K562 (cell line): ENCODE data around the gene ZNF839. TPM values are rescaled to one million over a fixed set of nuclear protein-coding genes. Genes with fewer than 3 reads are reported as not detected.

ENCODE experiments used
- ATAC-seq: fragments of 200-7000 bp; cut with Tn5 transposase; 3 replicates; pipeline ENCODE4 v1.9.1; 2020; ENCODE audit warnings: moderate library complexity
- BruUV-seq: library from RNA; stranded (reverse); fragments of 400-500 nt; replicated peaks from 2 replicates; lab custom pipeline; 2021; lab: Mats Ljungman, UMichigan
- CTCF ChIA-PET: fragments of 300-600 bp; formaldehyde crosslinking; extraction: SDS; loops from one replicate; lab custom pipeline; 2021; ENCODE audit warnings: low intra/inter-chr PET ratio; lab: Yijun Ruan, JAX
- POLR2A ChIA-PET: fragments of 300-600, 350-650 bp; sonication (Branson Sonifier 250); formaldehyde crosslinking; extraction: SDS; loops from one replicate; lab custom pipeline; 2021; ENCODE audit warnings: antibody characterized with exemption, inconsistent platforms; lab: Yijun Ruan, JAX
- DNase-seq, 4 experiments: peaks; one replicate each; pipeline versions ENCODE4 v3.0.0 to v3.0.0-alpha.2; 2011 to 2018; ENCODE audit warnings: low spot score in 3 of 4, mixed read lengths in 3 of 4; ENCODE audit errors: extremely low read depth in 1 of 4
- FAIRE-seq: peaks from 2 replicates; lab custom pipeline; 2011; peaks lifted over from hg19 to GRCh38; lab: Jason Lieb, UNC
- H2AFZ ChIP-seq: 2 replicates; pipeline ENCODE4 v1.6.0; 2011; ENCODE audit warnings: low read depth, low read length, control low read depth, inconsistent platforms
- H3K27ac ChIP-seq: fragments of 200-600 bp; 3 replicates; pipeline ENCODE4 v1.8.0; 2011; ENCODE audit warnings: low read depth, mild to moderate bottlenecking, control low read depth, inconsistent platforms, low read length, moderate library complexity, mixed read lengths; ENCODE audit errors: extremely low read depth
- H3K27me3 ChIP-seq, 2 experiments: fragments of 300-600 bp in 1 of 2; 2 replicates in 1 of 2; 3 replicates in 1 of 2; pipeline versions ENCODE4 v1.6.0 to v1.8.0; 2011; ENCODE audit warnings: inconsistent platforms in 2 of 2, low read length in 2 of 2, mild to moderate bottlenecking in 1 of 2, mixed read lengths in 1 of 2, moderate library complexity in 1 of 2; ENCODE audit not compliant: control insufficient read depth in 2 of 2, insufficient read depth in 2 of 2
- H3K36me3 ChIP-seq: fragments of 300-600 bp; 3 replicates; pipeline ENCODE4 v1.8.0; 2011; ENCODE audit warnings: mild to moderate bottlenecking, low read length, inconsistent platforms; ENCODE audit not compliant: control insufficient read depth, insufficient read depth
- H3K4me1 ChIP-seq, 2 experiments: fragments of 200-600 bp in 1 of 2; replicated peaks in 1 of 2; 2 replicates in 1 of 2; 3 replicates in 1 of 2; pipeline versions ENCODE4 v1.5.1 to v1.8.0; 2011; ENCODE audit warnings: inconsistent platforms in 2 of 2, low read length in 2 of 2, mild to moderate bottlenecking in 1 of 2, mixed read lengths in 1 of 2, moderate library complexity in 1 of 2; ENCODE audit not compliant: control insufficient read depth in 2 of 2, insufficient read depth in 2 of 2
- H3K4me2 ChIP-seq: 2 replicates; pipeline ENCODE4 v1.6.1; 2011; ENCODE audit warnings: low read length, control low read depth, inconsistent platforms, mixed read lengths; ENCODE audit not compliant: insufficient read depth
- H3K4me3 ChIP-seq: fragments of 200-600 bp; sonication (generic), shearing (Covaris generic); 2 replicates; pipeline ENCODE4 v1.5.1; 2016; ENCODE audit warnings: control low read depth, inconsistent platforms
- H3K79me2 ChIP-seq: fragments of 200-600 bp; 3 replicates; pipeline ENCODE4 v1.8.0; 2011; ENCODE audit warnings: low read length, inconsistent platforms; ENCODE audit not compliant: control insufficient read depth, insufficient read depth
- H3K9ac ChIP-seq, 2 experiments: 2 replicates each; pipeline versions ENCODE4 v1.6.0 to v1.6.1; 2011; ENCODE audit warnings: low read depth in 2 of 2, low read length in 2 of 2, control low read depth in 1 of 2, inconsistent platforms in 1 of 2, mild to moderate bottlenecking in 1 of 2, mixed read lengths in 1 of 2; ENCODE audit not compliant: insufficient read depth in 1 of 2
- H3K9me1 ChIP-seq: one replicate; pipeline ENCODE4 v1.6.0; 2011; ENCODE audit warnings: inconsistent platforms, mild to moderate bottlenecking, low read length, moderate library complexity; ENCODE audit not compliant: control insufficient read depth, insufficient read depth
- H3K9me3 ChIP-seq: replicated peaks from 2 replicates; pipeline ENCODE4 v1.5.1; 2011; ENCODE audit warnings: low read depth, low read length, inconsistent platforms; ENCODE audit not compliant: control insufficient read depth, insufficient read depth
- H4K20me1 ChIP-seq: replicated peaks from 2 replicates; pipeline ENCODE4 v1.6.1; 2011; ENCODE audit warnings: low read length, inconsistent platforms, mixed read lengths; ENCODE audit not compliant: control insufficient read depth, insufficient read depth
- PYGO2 ChIP-seq: fragments of 450-650 bp; IDR thresholded peaks from 2 replicates; pipeline ENCODE4 v1.6.1; 2016; ENCODE audit warnings: mild to moderate bottlenecking, missing genetic modification characterization, moderate library complexity, missing compliant biosample characterization
- SRSF1 ChIP-seq: fragments of 200-400 bp; formaldehyde crosslinking; IDR thresholded peaks from 2 replicates; pipeline ENCODE4 v1.6.1; 2017; ENCODE audit warnings: mild to moderate bottlenecking, low read depth, low read length, moderate library complexity
- WGBS: fragments of 100-300 bp; shearing (Covaris generic); methylation state at CpG from one replicate; pipeline ENCODE4 v1.1.6; 2016; ENCODE audit warnings: low coverage, mixed read lengths; ENCODE audit not compliant: insufficient coverage; ENCODE audit errors: missing lambda C conversion rate; 5-methylcytosine and 5-hydroxymethylcytosine counted together
- in situ Hi-C: fragments of 300-500 bp; cut with MboI; formaldehyde crosslinking; loops from 4 replicates; pipeline ENCODE4 v1.15.0; 2018; ENCODE audit warnings: inconsistent platforms, mixed read lengths
- intact Hi-C: fragments of 100-400 bp; cut with micrococcal nuclease; formaldehyde crosslinking; loops from 2 replicates; pipeline ENCODE4 v1.14.2; 2022
- polyA plus RNA-seq, 8 experiments: library from polyadenylated mRNA; depleted of rRNA in 4 of 8; stranded (reverse) in 5 of 8; unstranded in 3 of 8; fragments of >200 nt; fragmentation: Nextera tagmentation in 2 of 8; fragmentation: Illumina TruSeq in 1 of 8; extraction: Ambion mirVana in 2 of 8; extraction: Trizol in 1 of 8; gene quantifications; 2 replicates each; pipeline versions ENCODE4 v1.2.1 to v1.2.3, GENCODE V29; 2011 to 2014; ENCODE audit warnings: inconsistent platforms in 1 of 8, missing spikeins in 1 of 8
- total RNA-seq, 7 experiments: library from RNA; depleted of rRNA in 6 of 7; stranded (reverse); fragments of >200 nt in 6 of 7; fragmentation: Illumina TruSeq in 2 of 7; extraction: Trizol in 2 of 7; gene quantifications; 2 replicates each; pipeline versions ENCODE4 v1.2.1 to v1.2.3, GENCODE V29; 2011 to 2021; ENCODE audit warnings: low replicate concordance in 1 of 7
- TF ChIP-seq, protein P1 (sequence below): IDR thresholded peaks from 2 replicates; pipeline ENCODE4 v1.6.1; 2012; ENCODE audit warnings: low read depth, low read length, improper control_type of control experiment, borderline replicate concordance
- TF ChIP-seq, protein P2 (sequence below): sonication (generic); formaldehyde crosslinking; IDR thresholded peaks from 2 replicates; pipeline ENCODE4 v1.8.1; 2023; ENCODE audit warnings: mild to moderate bottlenecking, missing genetic modification reagents

ZNF839 gene
- total and polyA plus RNA-seq, 9 of the 15 experiments (the other 6 are each of a cell fraction or from before 2014, with no cell fraction given), result 0.42 to 8.4 (median 5.7) TPM

DNA sequence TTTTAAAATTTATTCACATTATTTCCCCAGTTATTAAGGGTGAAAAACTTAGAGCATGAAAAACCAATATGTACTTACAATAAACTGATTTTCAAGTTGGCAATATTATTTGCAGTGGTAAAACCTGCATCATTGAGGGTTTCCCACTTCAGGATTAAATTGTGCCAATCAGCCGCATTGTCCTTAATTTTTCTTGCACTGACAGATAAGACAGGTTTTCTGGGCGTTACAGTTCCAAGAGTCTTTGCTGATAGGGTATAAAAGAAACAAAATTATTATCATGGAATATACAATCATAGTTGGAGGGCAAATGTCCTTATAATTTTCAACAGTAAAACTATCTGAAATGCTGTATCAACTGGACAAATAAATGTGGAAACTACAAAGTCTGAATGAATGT is 39.8 kb downstream of the ZNF839 start:
- H3K79me2 ChIP-seq, result peaks cover 20% of the 10 kb centered on the region
- no peak overlapping the region for H3K9ac ChIP-seq
- WGBS, result 82% methylated on average over 2 of the region's 2 CpGs
- no peaks in the 10 kb centered on the region for H3K27me3 ChIP-seq
- FAIRE-seq, result no peak
- in situ Hi-C loops, result no loop called here
- CTCF ChIA-PET, result no interaction called here
- TF ChIP-seq, protein P1, sequence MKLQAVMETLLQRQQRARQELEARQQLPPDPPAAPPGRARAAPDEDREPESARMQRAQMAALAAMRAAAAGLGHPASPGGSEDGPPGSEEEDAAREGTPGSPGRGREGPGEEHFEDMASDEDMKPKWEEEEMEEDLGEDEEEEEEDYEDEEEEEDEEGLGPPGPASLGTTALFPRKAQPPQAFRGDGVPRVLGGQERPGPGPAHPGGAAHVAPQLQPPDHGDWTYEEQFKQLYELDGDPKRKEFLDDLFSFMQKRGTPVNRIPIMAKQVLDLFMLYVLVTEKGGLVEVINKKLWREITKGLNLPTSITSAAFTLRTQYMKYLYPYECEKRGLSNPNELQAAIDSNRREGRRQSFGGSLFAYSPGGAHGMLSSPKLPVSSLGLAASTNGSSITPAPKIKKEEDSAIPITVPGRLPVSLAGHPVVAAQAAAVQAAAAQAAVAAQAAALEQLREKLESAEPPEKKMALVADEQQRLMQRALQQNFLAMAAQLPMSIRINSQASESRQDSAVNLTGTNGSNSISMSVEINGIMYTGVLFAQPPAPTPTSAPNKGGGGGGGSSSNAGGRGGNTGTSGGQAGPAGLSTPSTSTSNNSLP, result no peak
- TF ChIP-seq, protein P2, sequence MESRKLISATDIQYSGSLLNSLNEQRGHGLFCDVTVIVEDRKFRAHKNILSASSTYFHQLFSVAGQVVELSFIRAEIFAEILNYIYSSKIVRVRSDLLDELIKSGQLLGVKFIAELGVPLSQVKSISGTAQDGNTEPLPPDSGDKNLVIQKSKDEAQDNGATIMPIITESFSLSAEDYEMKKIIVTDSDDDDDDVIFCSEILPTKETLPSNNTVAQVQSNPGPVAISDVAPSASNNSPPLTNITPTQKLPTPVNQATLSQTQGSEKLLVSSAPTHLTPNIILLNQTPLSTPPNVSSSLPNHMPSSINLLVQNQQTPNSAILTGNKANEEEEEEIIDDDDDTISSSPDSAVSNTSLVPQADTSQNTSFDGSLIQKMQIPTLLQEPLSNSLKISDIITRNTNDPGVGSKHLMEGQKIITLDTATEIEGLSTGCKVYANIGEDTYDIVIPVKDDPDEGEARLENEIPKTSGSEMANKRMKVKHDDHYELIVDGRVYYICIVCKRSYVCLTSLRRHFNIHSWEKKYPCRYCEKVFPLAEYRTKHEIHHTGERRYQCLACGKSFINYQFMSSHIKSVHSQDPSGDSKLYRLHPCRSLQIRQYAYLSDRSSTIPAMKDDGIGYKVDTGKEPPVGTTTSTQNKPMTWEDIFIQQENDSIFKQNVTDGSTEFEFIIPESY (CRISPR knock-in tag), result no peak
- no peak for TF ChIP-seq SRSF1
- no peak for TF ChIP-seq PYGO2 (tag)
- H3K27ac ChIP-seq, result no peak overlapping the region
- POLR2A ChIA-PET, result no interaction called here
- no peak overlapping the region for H3K4me2 ChIP-seq
- DNase-seq, result no peak
- intact Hi-C loops, result no loop called here
- no TSS peak for BruUV-seq
- peaks cover 36% of the 10 kb centered on the region for H3K36me3 ChIP-seq
- no peaks in the 10 kb centered on the region for H4K20me1 ChIP-seq
- no peaks in the 10 kb centered on the region for H3K9me1 ChIP-seq
- no peaks in the 10 kb centered on the region for H3K9me3 ChIP-seq
- H3K4me1 ChIP-seq, result peaks cover 8 to 14% of the 10 kb centered on the region in 2 experiments
- H3K4me3 ChIP-seq, result no peak overlapping the region
- no peak for ATAC-seq
- H2AFZ ChIP-seq, result no peak overlapping the region
